Glutamatergic neuron (in vitro differentiated cells): ENCODE measurements around the gene OR2AE1. TPM values are rescaled to one million over a fixed set of nuclear protein-coding genes. Genes with fewer than 3 reads are reported as not detected.

ENCODE experiments used
- DNase-seq: peaks from one replicate; pipeline ENCODE4 v3.0.0; 2022
- H3K27ac Mint-ChIP-seq: one replicate; pipeline ENCODE4 v1.8.0; 2020; ENCODE audit warnings: mild to moderate bottlenecking, mixed read lengths, inconsistent platforms; ENCODE audit not compliant: unreplicated experiment
- H3K27me3 Mint-ChIP-seq: one replicate; pipeline ENCODE4 v1.8.0; 2020; ENCODE audit warnings: mild to moderate bottlenecking, moderate library complexity, mixed read lengths, inconsistent platforms; ENCODE audit not compliant: unreplicated experiment
- H3K36me3 Mint-ChIP-seq: one replicate; pipeline ENCODE4 v1.8.0; 2020; ENCODE audit warnings: mild to moderate bottlenecking, mixed read lengths, inconsistent platforms; ENCODE audit not compliant: unreplicated experiment
- H3K4me1 Mint-ChIP-seq: one replicate; pipeline ENCODE4 v1.8.0; 2020; ENCODE audit warnings: mild to moderate bottlenecking, low read depth, mixed read lengths, inconsistent platforms; ENCODE audit not compliant: unreplicated experiment
- H3K4me3 Mint-ChIP-seq: one replicate; pipeline ENCODE4 v1.8.0; 2020; ENCODE audit warnings: mild to moderate bottlenecking, mixed read lengths, inconsistent platforms; ENCODE audit not compliant: unreplicated experiment
- H3K9me3 Mint-ChIP-seq: one replicate; pipeline ENCODE4 v1.8.0; 2020; ENCODE audit warnings: mild to moderate bottlenecking, moderate library complexity, mixed read lengths, inconsistent platforms; ENCODE audit not compliant: unreplicated experiment
- total RNA-seq: library from RNA; stranded (reverse); fragmentation: NEBNext Ultra II Directional; extraction: Animal tissue kit (Norgen Biotek cat#: 25700); gene quantifications from one replicate; pipeline ENCODE4 v1.2.1, GENCODE V29; 2021; ENCODE audit not compliant: unreplicated experiment
- TF ChIP-seq, protein P1 (sequence below): fragments of 200-600 bp; sonication (generic); IDR thresholded peaks from one replicate; pipeline ENCODE4 v1.5.0; 2021; ENCODE audit not compliant: partially characterized antibody, unreplicated experiment

OR2AE1 gene
- total RNA-seq, 1 donor from 2014 or later: 0.39 TPM

DNA sequence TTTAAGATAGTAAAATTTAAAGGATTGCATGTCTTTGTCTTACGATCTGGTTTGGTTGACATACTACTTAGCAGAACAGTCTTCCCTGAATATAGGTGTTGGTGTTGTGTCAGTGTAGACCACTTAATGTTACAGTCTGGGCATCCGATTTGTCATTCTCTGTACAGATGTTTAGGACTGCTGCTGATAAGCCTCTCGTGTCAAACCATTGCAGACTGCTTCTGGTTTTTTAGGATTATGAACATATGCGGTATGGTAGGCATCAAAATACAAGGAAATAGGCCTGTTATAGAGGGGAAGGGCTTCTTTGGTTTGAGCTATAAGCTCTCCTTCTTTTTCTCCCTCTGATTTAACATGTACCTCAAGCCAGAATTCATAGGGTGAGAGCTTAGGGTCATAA lies 41.6 kb downstream of the OR2AE1 start:
- no peak for DNase-seq
- Mint-ChIP-seq H3K4me1 (no peaks in the 10 kb centered on the region), H3K27ac (no peak overlapping the region)

DNA sequence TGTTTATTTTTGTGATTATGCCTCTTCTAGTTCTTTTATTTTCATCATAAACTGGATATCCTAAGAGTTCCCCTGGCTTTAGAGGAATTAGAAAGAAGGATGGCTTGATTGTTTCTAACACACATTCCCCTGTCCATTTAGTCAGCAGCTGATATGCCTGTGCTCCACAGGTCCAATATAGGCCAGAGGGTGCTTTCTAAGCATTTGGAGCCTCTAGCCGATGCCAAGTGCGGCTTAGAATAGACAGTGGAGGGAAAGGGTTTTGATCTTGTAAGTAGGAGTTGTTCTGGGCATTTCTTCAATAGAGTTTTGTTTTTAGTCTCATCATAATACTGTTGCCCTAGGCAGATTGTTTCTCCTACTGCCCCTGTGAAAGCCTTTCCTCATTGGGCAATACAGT lies 42.5 kb downstream of the OR2AE1 start:
- Mint-ChIP-seq H3K4me1 (no peaks in the 10 kb centered on the region), H3K27ac (no peak overlapping the region), H3K9me3 (no peaks in the 10 kb centered on the region), H3K4me3 (no peak overlapping the region), H3K36me3 (no peaks in the 10 kb centered on the region), H3K27me3 (no peaks in the 10 kb centered on the region)
- TF ChIP-seq, protein P1, sequence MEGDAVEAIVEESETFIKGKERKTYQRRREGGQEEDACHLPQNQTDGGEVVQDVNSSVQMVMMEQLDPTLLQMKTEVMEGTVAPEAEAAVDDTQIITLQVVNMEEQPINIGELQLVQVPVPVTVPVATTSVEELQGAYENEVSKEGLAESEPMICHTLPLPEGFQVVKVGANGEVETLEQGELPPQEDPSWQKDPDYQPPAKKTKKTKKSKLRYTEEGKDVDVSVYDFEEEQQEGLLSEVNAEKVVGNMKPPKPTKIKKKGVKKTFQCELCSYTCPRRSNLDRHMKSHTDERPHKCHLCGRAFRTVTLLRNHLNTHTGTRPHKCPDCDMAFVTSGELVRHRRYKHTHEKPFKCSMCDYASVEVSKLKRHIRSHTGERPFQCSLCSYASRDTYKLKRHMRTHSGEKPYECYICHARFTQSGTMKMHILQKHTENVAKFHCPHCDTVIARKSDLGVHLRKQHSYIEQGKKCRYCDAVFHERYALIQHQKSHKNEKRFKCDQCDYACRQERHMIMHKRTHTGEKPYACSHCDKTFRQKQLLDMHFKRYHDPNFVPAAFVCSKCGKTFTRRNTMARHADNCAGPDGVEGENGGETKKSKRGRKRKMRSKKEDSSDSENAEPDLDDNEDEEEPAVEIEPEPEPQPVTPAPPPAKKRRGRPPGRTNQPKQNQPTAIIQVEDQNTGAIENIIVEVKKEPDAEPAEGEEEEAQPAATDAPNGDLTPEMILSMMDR: no peak
- DNase-seq: no peak

More for the DNA sequence above, 41.6 kb downstream of the OR2AE1 start:
- H3K4me3 Mint-ChIP-seq: no peak overlapping the region
- H3K27me3 Mint-ChIP-seq: no peaks in the 10 kb centered on the region
- no peaks in the 10 kb centered on the region for H3K36me3 Mint-ChIP-seq
- H3K9me3 Mint-ChIP-seq: no peaks in the 10 kb centered on the region
- TF ChIP-seq, protein P1: no peak

DNA sequence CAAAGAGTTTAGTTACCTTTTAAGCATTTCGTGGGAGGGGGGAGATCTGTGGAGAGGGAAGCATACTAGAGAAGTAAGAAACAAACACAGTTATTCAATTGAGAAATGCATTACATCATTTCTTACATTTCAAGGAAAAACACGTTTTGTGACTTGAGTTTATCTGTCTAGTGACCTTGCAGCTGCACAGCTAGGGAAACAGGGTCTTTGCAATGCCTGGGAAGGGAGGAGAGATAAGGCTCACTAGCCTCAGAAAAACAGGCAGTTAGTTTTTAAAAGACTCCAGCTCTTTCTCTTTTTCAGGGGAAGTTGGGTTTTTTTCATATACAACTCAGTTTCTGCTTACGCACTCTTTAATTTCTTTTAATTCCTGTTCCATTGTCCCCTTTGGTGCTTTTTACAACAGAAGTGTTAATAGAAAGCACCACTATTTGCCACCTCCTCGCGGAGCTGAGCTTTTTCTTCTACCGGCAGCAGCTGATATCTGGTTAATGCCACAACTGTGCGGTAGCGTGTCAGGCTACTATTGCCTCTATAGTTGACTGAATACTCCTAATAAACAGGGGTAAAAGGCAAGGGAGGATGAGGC lies 43.5 kb downstream of the OR2AE1 start:
- no peak for DNase-seq

DNA sequence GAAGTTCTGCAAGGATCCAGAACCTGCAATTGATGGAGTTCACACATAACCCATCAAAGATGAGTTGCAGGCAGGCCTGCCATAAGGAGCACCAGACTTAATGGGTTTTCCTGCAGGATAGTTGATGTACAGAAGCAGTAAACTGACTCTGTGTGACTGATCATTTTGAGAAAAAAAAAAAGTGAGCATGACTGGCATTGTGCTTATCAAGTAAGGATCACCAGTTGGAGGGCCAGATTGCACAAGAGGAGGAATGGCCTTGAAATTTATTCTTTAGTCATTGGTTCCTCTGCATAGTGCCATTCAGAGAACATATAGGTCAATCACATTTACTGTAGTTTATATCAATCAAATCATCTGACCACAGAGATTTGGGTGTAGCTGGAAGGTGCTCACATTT lies 45.2 kb downstream of the OR2AE1 start:
- H3K27me3 Mint-ChIP-seq: no peaks in the 10 kb centered on the region
- H3K36me3 Mint-ChIP-seq: no peaks in the 10 kb centered on the region
- DNase-seq: no peak
- no peak overlapping the region for H3K4me3 Mint-ChIP-seq
- H3K4me1 Mint-ChIP-seq: no peaks in the 10 kb centered on the region
- no peak overlapping the region for H3K27ac Mint-ChIP-seq
- TF ChIP-seq, protein P1: no peak
- no peaks in the 10 kb centered on the region for H3K9me3 Mint-ChIP-seq

More for the DNA sequence above, 43.5 kb downstream of the OR2AE1 start:
- no peaks in the 10 kb centered on the region for H3K4me1 Mint-ChIP-seq
- no peaks in the 10 kb centered on the region for H3K9me3 Mint-ChIP-seq
- no peak overlapping the region for H3K4me3 Mint-ChIP-seq
- TF ChIP-seq, protein P1: no peak
- H3K36me3 Mint-ChIP-seq: no peaks in the 10 kb centered on the region
- H3K27ac Mint-ChIP-seq: no peak overlapping the region
- no peaks in the 10 kb centered on the region for H3K27me3 Mint-ChIP-seq

DNA sequence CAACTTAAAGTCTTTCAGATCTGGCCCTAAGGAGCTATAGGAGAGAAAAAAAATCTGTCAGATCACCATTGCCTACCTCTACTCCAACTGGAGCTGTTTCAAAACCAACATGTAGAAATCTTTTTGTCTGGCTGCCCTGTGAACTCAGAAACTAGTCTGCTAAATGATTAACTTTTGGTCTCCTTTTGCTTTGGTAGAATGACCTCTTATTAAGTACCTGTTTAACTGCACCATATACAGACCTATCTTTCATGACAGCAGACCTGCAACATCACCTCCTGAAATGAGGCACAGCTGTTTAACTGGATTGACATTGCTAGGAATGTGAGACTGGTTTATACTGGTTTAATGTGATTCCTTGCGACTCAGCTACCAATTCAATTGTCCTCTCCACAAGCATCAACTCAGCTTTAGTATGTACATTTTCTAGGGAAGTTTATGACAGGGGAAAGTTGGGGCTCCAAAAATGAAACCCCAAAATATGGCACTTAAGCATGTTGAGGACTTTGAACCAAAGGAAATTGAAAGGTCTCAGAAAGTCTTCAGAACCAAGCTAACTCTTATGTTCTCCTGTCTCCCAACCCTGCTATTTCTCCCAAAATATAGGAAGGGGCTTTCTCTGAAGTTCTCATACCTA lies 47.2 kb downstream of the OR2AE1 start:
- H3K9me3 Mint-ChIP-seq: no peaks in the 10 kb centered on the region
- H3K4me1 Mint-ChIP-seq: no peaks in the 10 kb centered on the region
- no peak overlapping the region for H3K27ac Mint-ChIP-seq
- TF ChIP-seq, protein P1: no peak
- H3K4me3 Mint-ChIP-seq: no peak overlapping the region
- H3K27me3 Mint-ChIP-seq: no peaks in the 10 kb centered on the region
- no peak for DNase-seq
- no peaks in the 10 kb centered on the region for H3K36me3 Mint-ChIP-seq
